Inflammatory macrophage treated with lipopolysaccharide for 4 hours (primary cell): ENCODE results near the gene ALG3.
A peak's percentile ranks its signal among the peaks of the same experiment; 100 is the strongest.
"Not testable (repeated sequence)": the region's sequence is repeated elsewhere in the genome, so short reads cannot be mapped to it uniquely, and the experiment has no call there.

ENCODE experiments used
- DNase-seq: peaks from one replicate; pipeline ENCODE4 v3.0.0-alpha.2; 2020

Gene ALG3

GRCh38 chr3:184248454-184249411 lies at the start of gene ALG3:
TSS of gene ALG3 (minus strand) at chr3:184248962. CDS start at chr3:184248940, 22 bp downstream.
- peak; percentile 87 for DNase-seq

- DNase-seq, result no peak
These were observed 47.9 kb upstream of the ALG3 start for GRCh38 chr3:184296616-184297015.

- DNase-seq, result no peak
These were observed 47.0 kb upstream of the ALG3 start for GRCh38 chr3:184295771-184296170.

GRCh38 chr3:184291738-184292445 lies 43.1 kb upstream of the ALG3 start:
- DNase-seq, result no peak

- no peak for DNase-seq
These were observed 42.4 kb upstream of the ALG3 start for GRCh38 chr3:184291044-184291737.

- no peak for DNase-seq
These were observed 41.6 kb upstream of the ALG3 start for GRCh38 chr3:184290331-184290730.

GRCh38 chr3:184289426-184289938 lies 40.7 kb upstream of the ALG3 start:
- peak; percentile 37 for DNase-seq

- DNase-seq, result peak; percentile 39
These were observed 35.9 kb upstream of the ALG3 start for GRCh38 chr3:184284696-184285095.

- no peak for DNase-seq
These were observed 34.9 kb upstream of the ALG3 start for GRCh38 chr3:184283681-184284080.

- no peak for DNase-seq
These were observed 34.2 kb upstream of the ALG3 start for GRCh38 chr3:184282941-184283340.

GRCh38 chr3:184277366-184277765 lies 28.6 kb upstream of the ALG3 start:
- DNase-seq, result no peak

GRCh38 chr3:184275961-184276910 lies 27.5 kb upstream of the ALG3 start, which contains the start of gene ECE2:
TSS of gene ECE2 (plus strand) at chr3:184276022. CDS start at chr3:184276154, 132 bp downstream.
- DNase-seq, result no peak

GRCh38 chr3:184275381-184275701 lies 26.6 kb upstream of the ALG3 start:
- DNase-seq, result no peak

- DNase-seq, result no peak
These were observed 23.5 kb upstream of the ALG3 start for GRCh38 chr3:184272269-184272668.

- DNase-seq, result not testable (repeated sequence)
These were observed 18.5 kb upstream of the ALG3 start for GRCh38 chr3:184267249-184267648.

GRCh38 chr3:184262764-184263179 lies 14.0 kb upstream of the ALG3 start:
- peak; percentile 18 for DNase-seq

GRCh38 chr3:184261854-184262763 lies 13.3 kb upstream of the ALG3 start:
- peak; percentile 10 for DNase-seq

GRCh38 chr3:184261270-184261853 lies 12.6 kb upstream of the ALG3 start, which contains the start of gene CAMK2N2:
TSS of gene CAMK2N2 (minus strand) at chr3:184261553. CDS start at chr3:184261285, 268 bp downstream.
- peak; percentile 13 for DNase-seq

GRCh38 chr3:184260724-184261269 lies 12.0 kb upstream of the ALG3 start:
- DNase-seq, result no peak
